ENCODE data around the gene KCTD6. TPM values are rescaled to one million over a fixed set of nuclear protein-coding genes. Genes with fewer than 3 reads are reported as not detected.

KCTD6 gene
- total and polyA plus RNA-seq, 2 of the 8 experiments (the other 6 are each of a cell fraction or from before 2014, with no cell fraction given): 17.4 to 21.4 TPM

- Histone ChIP-seq H3K23ac (ENCODE audit: insufficient read length) (no peak overlapping the region), H3K4me3 (ENCODE audit: extremely low read depth in 1 of 4, insufficient read depth in 2 of 4, low read depth in 3 of 4, low read length in 4 of 4) (no peak overlapping the region), H2BK5ac (ENCODE audit: low read depth, low read length) (peak overlapping the region; percentile 68; the same call in 1 of the 2 replicates), H3K79me2 (ENCODE audit: control insufficient read depth in 1 of 2, insufficient read depth in 2 of 2, low read length in 2 of 2) (no peaks in the 10 kb centered on the region), H3K27me3 (replicated peaks in 1 of 4; ENCODE audit: control insufficient read depth in 3 of 4, extremely low read depth in 1 of 4, insufficient read depth in 3 of 4, low read length in 3 of 4) (no peaks in the 10 kb centered on the region), H3K79me1 (ENCODE audit: low read depth, low read length) (no peaks in the 10 kb centered on the region), H3K23me2 (ENCODE audit: low read depth, low read length) (no peaks in the 10 kb centered on the region), H2BK120ac (replicated peaks; ENCODE audit: low read depth, low read length) (no peak overlapping the region), H3K4me1 (replicated peaks in 1 of 4; ENCODE audit: control insufficient read depth in 3 of 4, insufficient read depth in 4 of 4, low read length in 3 of 4) (peaks cover 0 to 3% (median 2%) of the 10 kb centered on the region in 4 experiments; a peak in 4 of 7 replicates), H3K4me2 (ENCODE audit: insufficient read depth in 1 of 2, low read depth in 2 of 2, low read length in 2 of 2) (no peak overlapping the region), H4K5ac (ENCODE audit: insufficient read length, low read depth, low read length) (no peak overlapping the region), H3K18ac (ENCODE audit: extremely low read depth, low read length) (peak overlapping the region; percentile 49; the same call in 1 of the 2 replicates), H3K9ac (replicated peaks in 1 of 4; ENCODE audit: extremely low read depth in 1 of 4, low read depth in 3 of 4, low read length in 3 of 4) (no peak overlapping the region), H3K4ac (replicated peaks; ENCODE audit: insufficient read length, low read depth, low read length) (no peak overlapping the region), H3K27ac (ENCODE audit: low read depth, low read length) (no peak overlapping the region), H3K9me3 (ENCODE audit: insufficient read depth in 2 of 2, low read depth in 1 of 2, low read length in 1 of 2) (no peaks in the 10 kb centered on the region), H2BK12ac (ENCODE audit: low read depth, low read length) (no peak overlapping the region; the same call in 1 of the 2 replicates), H2AFZ (ENCODE audit: low read length) (0 out of 2 replicates have a peak overlapping the region, but pooled peaks have one; percentile 36), H2BK15ac (ENCODE audit: low read length) (peak overlapping the region; percentile 97), H2BK20ac (ENCODE audit: low read length) (peak overlapping the region; percentile 62; the same call in 1 of the 2 replicates), H3K36me3 (ENCODE audit: control insufficient read depth in 2 of 4, insufficient read depth in 4 of 4, low read length in 3 of 4) (no peaks in the 10 kb centered on the region), H4K20me1 (replicated peaks in 1 of 2; ENCODE audit: control insufficient read depth in 1 of 2, insufficient read depth in 2 of 2, low read length in 2 of 2) (no peaks in the 10 kb centered on the region), H4K8ac (ENCODE audit: extremely low read depth, insufficient read depth, low read length) (no peak overlapping the region), H4K91ac (replicated peaks; ENCODE audit: insufficient read length, low read length) (no peak overlapping the region), H2AK5ac (ENCODE audit: low read depth, low read length) (no peak overlapping the region), H3K56ac (replicated peaks; ENCODE audit: insufficient read length, low read depth, low read length) (no peak overlapping the region), H3K14ac (ENCODE audit: insufficient read length) (no peak overlapping the region)
- 44% methylated on average over 11 of the region's 11 CpGs; no CpG with 5 or more reads in 1 of the 2 experiments for WGBS, 2 experiments (ENCODE audit: extremely low coverage in 1 of 2, insufficient coverage in 1 of 2, insufficient read length in 1 of 2, insufficient replicate concordance in 2 of 2, low coverage in 1 of 2, low lambda C conversion rate in 2 of 2, missing lambda C conversion rate in 1 of 2)
- ChIA-PET POLR2A (ENCODE audit: partially characterized antibody) (no interaction called here), CTCF (ENCODE audit: partially characterized antibody) (interaction anchor here (0.8 to 7.2 kb wide), 15 partner anchors 14 to 1468 kb away, joined by 3 to 68 read pairs (median 6); partner anchors contain the start of gene KCTD6)
- no peak for FAIRE-seq
- TF ChIP-seq SP4 (IDR thresholded peaks at IDR 0.05; ENCODE audit: low read length): no peak
- peak; percentile 44; the same call in 1 of the 2 replicates for TF ChIP-seq CREB1 (IDR thresholded peaks at IDR 0.05)
- TF ChIP-seq CTCF (IDR thresholded peaks at IDR 0.05; ENCODE audit: control extremely low read depth in 1 of 3, insufficient read depth in 1 of 3, low read depth in 1 of 3, low read length in 3 of 3): peak; percentile 82 to 85 (median 85)
- no peak for TF ChIP-seq RNF2 (IDR thresholded peaks at IDR 0.05; ENCODE audit: borderline replicate concordance, low read depth, low read length, missing control alignments, poor library complexity, severe bottlenecking)
- no peak for TF ChIP-seq GABPA (IDR thresholded peaks at IDR 0.05; ENCODE audit: borderline replicate concordance, insufficient read depth, low read length)
- no peak for TF ChIP-seq POU5F1 (IDR thresholded peaks at IDR 0.05; ENCODE audit: low read depth, low read length)
- TF ChIP-seq RAD21 (IDR thresholded peaks at IDR 0.05 in 1 of 2, conservative IDR thresholded peaks at IDR 0.05 in 1 of 2; ENCODE audit: low read depth in 2 of 2, low read length in 2 of 2): peak; percentile 82 to 85
- TF ChIP-seq POLR2A (IDR thresholded peaks at IDR 0.05; ENCODE audit: control extremely low read depth in 1 of 2, low read depth in 2 of 2, low read length in 2 of 2): no peak
- no peak for TF ChIP-seq MAFK (IDR thresholded peaks at IDR 0.05; ENCODE audit: low read depth, low read length)
- peak; percentile 51 to 84 for DNase-seq (ENCODE audit: low read depth in 1 of 2, low spot score in 2 of 2)
Measured at GRCh38 chr3:58532794-58533220, 40.9 kb downstream of the KCTD6 start.
